Erythroblast (primary cell): Measurements from ENCODE around the gene MYO1E.

ENCODE experiments used
- DNase-seq, 2 experiments: peaks; one replicate each; lab custom pipeline; 2025; lab: John Stamatoyannopoulos, UW
- GATA1 ChIP-seq: IDR thresholded peaks from 2 replicates; pipeline ENCODE4 v1.6.1; 2011; ENCODE audit warnings: low read depth, mild to moderate bottlenecking, control low read depth, low read length, moderate library complexity
- POLR2A ChIP-seq: IDR thresholded peaks from 2 replicates; pipeline ENCODE4 v1.6.1; 2011; ENCODE audit warnings: mild to moderate bottlenecking, low read length

MYO1E gene

DNA sequence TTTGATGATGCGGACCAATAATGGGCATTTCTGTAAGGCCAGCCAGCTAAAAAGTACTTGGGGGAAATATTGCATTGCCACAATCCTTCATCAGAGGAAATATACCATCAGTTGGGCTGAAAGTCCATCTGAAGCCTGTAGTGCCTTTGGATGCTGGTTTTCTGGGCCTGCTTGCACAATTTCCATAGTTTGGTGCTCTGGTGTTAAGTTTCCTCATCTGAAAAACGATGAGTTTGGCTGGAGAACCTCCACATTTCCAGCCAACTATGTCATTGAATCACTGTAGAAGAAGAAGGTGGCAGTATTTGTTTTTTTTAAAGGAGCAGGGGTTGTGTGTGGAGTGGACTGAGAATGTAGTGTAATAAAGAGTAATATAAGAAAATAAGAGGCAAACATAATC is 257.6 kb downstream of the MYO1E start:
- no peak for TF ChIP-seq POLR2A
- DNase-seq, result no peak

GRCh38 chr15:59111251-59111650 is 261.4 kb downstream of the MYO1E start:
- no peak for TF ChIP-seq GATA1
- peak; percentile 70 to 89 for DNase-seq

DNA sequence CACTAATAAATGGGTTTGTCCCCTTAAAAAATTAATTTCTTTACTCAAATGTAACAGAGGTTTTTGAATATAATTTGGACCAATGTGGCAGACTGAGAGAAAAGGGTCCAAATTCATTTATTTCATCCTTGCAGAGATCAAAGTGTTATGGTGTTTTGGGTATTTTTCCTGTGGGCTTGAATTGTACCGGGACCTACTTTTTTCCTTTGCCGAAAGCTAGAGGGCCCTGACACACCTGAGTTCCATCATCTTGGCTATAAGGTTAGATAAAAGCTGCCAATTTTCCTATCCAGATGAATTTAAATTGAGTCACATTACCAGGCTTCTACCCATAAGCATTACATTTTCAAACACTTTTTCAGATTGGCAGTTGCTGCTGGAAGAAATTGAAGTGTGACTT is 266.8 kb downstream of the MYO1E start:
- no peak for TF ChIP-seq GATA1
- TF ChIP-seq POLR2A, result no peak
- DNase-seq, result peak; percentile 29 to 62

GRCh38 chr15:59104912-59105732 is 267.5 kb downstream of the MYO1E start, which contains the start of gene CCNB2:
CCNB2 (plus strand) TSS chr15:59105146; CDS start chr15:59105269, 123 bp downstream.
- TF ChIP-seq GATA1, result no peak
- peak; percentile 97 for TF ChIP-seq POLR2A
- DNase-seq, result peak; percentile 97

DNA sequence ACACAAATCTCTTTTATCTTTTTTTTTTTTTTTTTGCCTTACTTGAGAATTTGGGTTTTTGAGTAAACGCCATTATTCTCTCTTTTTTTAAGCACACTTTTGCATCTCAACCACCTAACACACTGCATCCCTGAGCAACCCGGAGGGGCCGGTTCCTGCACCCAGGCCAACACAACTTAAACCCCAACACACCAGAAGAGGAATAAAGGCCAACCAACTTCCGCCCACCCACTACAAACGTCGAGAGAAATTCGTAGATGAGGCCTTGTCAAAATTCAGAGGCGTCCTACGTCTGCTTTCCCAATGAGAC is 268.1 kb downstream of the MYO1E start:
- no peak for DNase-seq
- TF ChIP-seq POLR2A (no peak), GATA1 (no peak)

DNA sequence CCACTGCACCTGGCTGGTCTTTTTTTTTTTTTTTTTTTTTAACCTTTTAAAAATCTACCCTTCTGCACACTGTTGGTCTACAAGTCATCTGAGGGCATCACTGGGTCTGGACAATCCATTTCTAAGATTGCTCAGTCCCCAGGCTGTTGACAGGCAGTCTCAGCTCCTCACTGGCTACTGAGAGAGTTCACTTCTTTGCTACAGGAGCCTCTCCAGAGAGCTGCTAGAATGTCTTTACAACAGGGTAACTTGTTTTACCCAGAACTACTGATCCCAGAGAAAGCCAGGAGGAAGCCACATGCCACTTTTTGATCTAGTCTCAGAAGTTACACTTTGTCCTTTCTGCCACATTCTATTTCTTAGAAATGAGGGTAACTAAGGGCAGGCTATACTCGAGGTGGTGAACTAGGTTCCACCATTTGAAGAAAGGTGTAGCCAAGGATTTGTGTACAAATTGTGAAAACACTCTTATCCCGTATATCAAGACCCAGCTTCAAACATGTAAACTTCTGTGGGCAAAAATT is 273.4 kb downstream of the MYO1E start:
- no peak for DNase-seq
- TF ChIP-seq POLR2A (no peak), GATA1 (no peak)

GRCh38 chr15:59096429-59096828 is 276.2 kb downstream of the MYO1E start:
- DNase-seq, result no peak
- no peak for TF ChIP-seq GATA1
- TF ChIP-seq POLR2A, result no peak

DNA sequence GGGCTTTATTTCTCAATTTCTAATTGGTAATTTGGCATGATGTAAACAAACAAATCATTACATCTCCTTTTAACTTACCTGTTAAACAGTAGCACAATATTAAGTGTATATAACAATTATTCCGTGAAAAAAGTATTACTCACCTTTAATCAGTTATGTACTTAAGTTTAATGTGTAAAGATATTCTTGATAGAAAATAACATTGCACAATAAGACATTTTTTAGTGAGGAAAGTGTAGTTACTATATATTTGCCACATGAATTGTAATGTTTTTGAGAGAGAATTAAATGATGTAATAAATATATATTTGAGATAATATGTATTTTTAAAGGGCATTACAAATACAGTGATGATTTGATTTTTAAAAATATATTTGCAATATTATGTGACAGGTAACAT is 278.6 kb downstream of the MYO1E start:
- TF ChIP-seq POLR2A, result no peak
- no peak for TF ChIP-seq GATA1
- DNase-seq, result no peak

- no peak for TF ChIP-seq GATA1
- no peak for TF ChIP-seq POLR2A
- DNase-seq, result no peak
These were observed 284.9 kb downstream of the MYO1E start for GRCh38 chr15:59087731-59088130.
